CD4-positive, alpha-beta T cell (primary cell): ENCODE results near the gene HINFP. TPM values are rescaled to one million over a fixed set of nuclear protein-coding genes. Genes with fewer than 3 reads are reported as not detected.

Experiments
- ATAC-seq: fragments of 200-7000 bp; cut with Tn5 transposase; one replicate; pipeline ENCODE4 v1.10.0; 2022; ENCODE audit warnings: mild to moderate bottlenecking; ENCODE audit not compliant: poor library complexity
- CTCF ChIA-PET: fragments of 350-600 bp; sonication (Branson Sonifier 250); formaldehyde crosslinking; loops from one replicate; lab custom pipeline; 2021; ENCODE audit warnings: antibody characterized with exemption, inconsistent platforms; lab: Charles Lee
- POLR2A ChIA-PET: fragments of 350-600 bp; sonication (Branson Sonifier 250); formaldehyde crosslinking; loops from one replicate; lab custom pipeline; 2021; ENCODE audit warnings: antibody characterized with exemption, inconsistent platforms; lab: Charles Lee
- DNase-seq, 14 experiments: peaks; one replicate each; pipeline ENCODE4 v3.0.0-alpha.2; 2013 to 2020; ENCODE audit warnings: mixed read lengths in 2 of 14
- H3K27ac ChIP-seq, 2 donors: one replicate each; pipeline versions ENCODE4 v1.5.1 to v1.7.0; 2013; ENCODE audit warnings: low read length in 2 of 2, low read depth in 1 of 2, mild to moderate bottlenecking in 1 of 2
- H3K27me3 ChIP-seq, 2 experiments: 1 replicate in 1 of 2; 2 replicates in 1 of 2; pipeline versions ENCODE4 v1.6.1 to v1.7.0; 2013; ENCODE audit warnings: low read length in 2 of 2, control low read depth in 1 of 2, mild to moderate bottlenecking in 1 of 2, moderate library complexity in 1 of 2; ENCODE audit not compliant: insufficient read depth in 2 of 2, control insufficient read depth in 1 of 2
- H3K36me3 ChIP-seq: one replicate; pipeline ENCODE4 v1.6.1; 2013; ENCODE audit warnings: low read length, control low read depth; ENCODE audit not compliant: insufficient read depth
- H3K4me1 ChIP-seq: one replicate; pipeline ENCODE4 v1.6.1; 2013; ENCODE audit warnings: low read length, control low read depth; ENCODE audit not compliant: insufficient read depth
- H3K4me3 ChIP-seq: one replicate; pipeline ENCODE4 v1.5.1; 2013; ENCODE audit warnings: mild to moderate bottlenecking, low read length, moderate library complexity
- H3K9me3 ChIP-seq, 2 experiments: 1 replicate in 1 of 2; 2 replicates in 1 of 2; pipeline versions ENCODE4 v1.6.1 to v1.7.0; 2013; ENCODE audit warnings: low read length in 2 of 2, mild to moderate bottlenecking in 2 of 2, control low read depth in 1 of 2, moderate library complexity in 1 of 2; ENCODE audit not compliant: control insufficient read depth in 1 of 2, insufficient read depth in 1 of 2
- H3K27ac Mint-ChIP-seq: one replicate; pipeline ENCODE4 v1.8.0; 2020; ENCODE audit warnings: mixed read lengths
- H3K27me3 Mint-ChIP-seq: one replicate; pipeline ENCODE4 v1.8.0; 2021; ENCODE audit warnings: mixed read lengths
- H3K36me3 Mint-ChIP-seq: one replicate; pipeline ENCODE4 v1.8.0; 2021; ENCODE audit warnings: low read depth, mixed read lengths
- H3K4me1 Mint-ChIP-seq: one replicate; pipeline ENCODE4 v1.8.0; 2021; ENCODE audit warnings: low read depth, mixed read lengths
- H3K4me3 Mint-ChIP-seq: one replicate; pipeline ENCODE4 v1.8.0; 2020; ENCODE audit warnings: mild to moderate bottlenecking, mixed read lengths
- H3K9me3 Mint-ChIP-seq: one replicate; pipeline ENCODE4 v1.8.0; 2020; ENCODE audit warnings: mixed read lengths
- CTCF ChIP-seq: fragments of 200-600 bp; IDR thresholded peaks from one replicate; pipeline ENCODE4 v1.8.0; 2022; ENCODE audit warnings: antibody characterized with exemption, mild to moderate bottlenecking
- intact Hi-C, 2 experiments: fragments of 100-400 bp; cut with DNase I in 1 of 2; cut with micrococcal nuclease in 1 of 2; formaldehyde crosslinking; loops; one replicate each; pipeline versions ENCODE4 v1.15.1 to v1.9.0; 2023 to 2025; cut with DNase I, micrococcal nuclease
- total RNA-seq, 174 experiments: library from RNA in 2 of 174; stranded (reverse) in 2 of 174; gene quantifications; one replicate each; pipeline ENCODE4 v1.2.3 and lab custom pipeline; 2021 to 2026

HINFP gene
- total RNA-seq, 2 experiments from 2014 or later, result 17.6 to 20.5 TPM

GRCh38 chr11:119144825-119145486 lies 23.6 kb downstream of the HINFP start:
- peak; percentile 30 for TF ChIP-seq CTCF
- Mint-ChIP-seq H3K36me3 (no peaks in the 10 kb centered on the region), H3K9me3 (no peaks in the 10 kb centered on the region), H3K27me3 (peaks cover 46% of the 10 kb centered on the region), H3K4me1 (peaks cover 14% of the 10 kb centered on the region), H3K4me3 (no peak overlapping the region), H3K27ac (no peak overlapping the region)
- Histone ChIP-seq H3K36me3 (no peaks in the 10 kb centered on the region), H3K27ac (no peak overlapping the region), H3K9me3 (no peaks in the 10 kb centered on the region), H3K4me3 (no peak overlapping the region), H3K27me3 (peaks cover 14 to 25% of the 10 kb centered on the region in 2 experiments), H3K4me1 (peaks cover 22% of the 10 kb centered on the region)
- intact Hi-C loops, result no loop called here
- ChIA-PET POLR2A (interaction anchor here (0.8 kb wide), 1 partner anchor 26 kb away, joined by 3 read pairs; no protein-coding TSS in a partner anchor), CTCF (no interaction called here)
- ATAC-seq (peak; percentile 43), DNase-seq (peak in 6 of 14 experiments; percentile 4 to 62 (median 26))

DNA sequence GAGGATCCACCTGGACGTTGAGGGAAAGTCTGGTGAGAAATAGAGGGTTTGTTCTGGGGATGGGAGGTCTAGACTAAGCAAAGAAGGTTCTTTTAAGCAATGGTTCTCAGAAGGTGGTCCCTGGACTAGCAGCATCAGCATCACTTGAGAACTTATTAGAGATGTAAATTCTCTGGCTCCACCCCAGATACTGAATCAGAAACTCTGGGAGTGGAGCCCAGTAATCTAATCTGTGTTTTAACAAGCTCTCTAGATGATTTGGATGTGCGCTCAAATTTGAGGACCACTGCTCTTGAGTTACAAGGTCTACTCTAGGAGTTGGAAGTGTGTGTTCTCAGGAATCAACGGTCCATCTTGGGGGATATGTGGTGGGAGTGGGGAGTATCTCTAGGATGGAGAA lies 24.2 kb downstream of the HINFP start:
- ChIA-PET POLR2A (interaction anchor here (0.8 kb wide), 1 partner anchor 27 kb away, joined by 3 read pairs; no protein-coding TSS in a partner anchor), CTCF (no interaction called here)
- no peak for TF ChIP-seq CTCF
- H3K4me1 Mint-ChIP-seq, result peaks cover 14% of the 10 kb centered on the region
- ATAC-seq (no peak), DNase-seq (no peak)
- H3K27me3 ChIP-seq, result peaks cover 14 to 25% of the 10 kb centered on the region in 2 experiments
- no peaks in the 10 kb centered on the region for H3K36me3 Mint-ChIP-seq
- H3K27ac Mint-ChIP-seq, result no peak overlapping the region
- intact Hi-C loops, result no loop called here
- H3K36me3 ChIP-seq, result no peaks in the 10 kb centered on the region
- H3K4me1 ChIP-seq, result peaks cover 22% of the 10 kb centered on the region
- H3K4me3 ChIP-seq, result no peak overlapping the region
- peaks cover 50% of the 10 kb centered on the region for H3K27me3 Mint-ChIP-seq
- H3K9me3 ChIP-seq, result no peaks in the 10 kb centered on the region
- no peak overlapping the region for H3K27ac ChIP-seq
- no peak overlapping the region for H3K4me3 Mint-ChIP-seq
- H3K9me3 Mint-ChIP-seq, result no peaks in the 10 kb centered on the region

GRCh38 chr11:119147604-119148333 lies 26.4 kb downstream of the HINFP start:
- Histone ChIP-seq H3K4me1 (peaks cover 22% of the 10 kb centered on the region), H3K9me3 (no peaks in the 10 kb centered on the region), H3K36me3 (no peaks in the 10 kb centered on the region), H3K27ac (no peak overlapping the region), H3K4me3 (no peak overlapping the region), H3K27me3 (peaks cover 18 to 25% of the 10 kb centered on the region in 2 experiments)
- intact Hi-C loops, result no loop called here
- Mint-ChIP-seq H3K36me3 (no peaks in the 10 kb centered on the region), H3K27me3 (peaks cover 60% of the 10 kb centered on the region), H3K4me3 (peak overlapping the region; percentile 73), H3K4me1 (peaks cover 18% of the 10 kb centered on the region), H3K27ac (no peak overlapping the region), H3K9me3 (no peaks in the 10 kb centered on the region)
- POLR2A ChIA-PET, result interaction anchor here (0.8 to 2.5 kb wide), 3 partner anchors 32 to 91 kb away, joined by 3 to 8 read pairs (median 3); partner anchors contain the start of genes CBL and HYOU1
- peak in 2 of 14 experiments; percentile 33 to 37 for DNase-seq
- no peak for TF ChIP-seq CTCF
- CTCF ChIA-PET, result no interaction called here
- ATAC-seq, result peak; percentile 44
